Ovary (tissue), 3 donors: Measurements from ENCODE around the gene GLI1.

Experiments used
- EP300 ChIP-seq: sonication (generic); formaldehyde crosslinking; IDR thresholded peaks from one replicate; pipeline ENCODE4 v1.6.1; 2017; ENCODE audit warnings: antibody characterized with exemption
- TF ChIP-seq, protein P1 (sequence below), 3 donors: fragments of 450-650 bp in 2 of 3; fragments of 200-600 bp in 1 of 3; IDR thresholded peaks; one replicate each; pipeline versions ENCODE4 v1.5.1 to v1.8.0; 2016 to 2022; ENCODE audit warnings: antibody characterized with exemption in 3 of 3, mild to moderate bottlenecking in 1 of 3
- donor health status: DM: no; HTN: no; CAD: no.

- TF ChIP-seq, protein P1, sequence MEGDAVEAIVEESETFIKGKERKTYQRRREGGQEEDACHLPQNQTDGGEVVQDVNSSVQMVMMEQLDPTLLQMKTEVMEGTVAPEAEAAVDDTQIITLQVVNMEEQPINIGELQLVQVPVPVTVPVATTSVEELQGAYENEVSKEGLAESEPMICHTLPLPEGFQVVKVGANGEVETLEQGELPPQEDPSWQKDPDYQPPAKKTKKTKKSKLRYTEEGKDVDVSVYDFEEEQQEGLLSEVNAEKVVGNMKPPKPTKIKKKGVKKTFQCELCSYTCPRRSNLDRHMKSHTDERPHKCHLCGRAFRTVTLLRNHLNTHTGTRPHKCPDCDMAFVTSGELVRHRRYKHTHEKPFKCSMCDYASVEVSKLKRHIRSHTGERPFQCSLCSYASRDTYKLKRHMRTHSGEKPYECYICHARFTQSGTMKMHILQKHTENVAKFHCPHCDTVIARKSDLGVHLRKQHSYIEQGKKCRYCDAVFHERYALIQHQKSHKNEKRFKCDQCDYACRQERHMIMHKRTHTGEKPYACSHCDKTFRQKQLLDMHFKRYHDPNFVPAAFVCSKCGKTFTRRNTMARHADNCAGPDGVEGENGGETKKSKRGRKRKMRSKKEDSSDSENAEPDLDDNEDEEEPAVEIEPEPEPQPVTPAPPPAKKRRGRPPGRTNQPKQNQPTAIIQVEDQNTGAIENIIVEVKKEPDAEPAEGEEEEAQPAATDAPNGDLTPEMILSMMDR (IDR thresholded peaks at IDR 0.05), result no peak
- TF ChIP-seq EP300, result no peak
Measured at GRCh38 chr12:57514720-57515407, 55.3 kb downstream of the GLI1 start.
